Brain microvascular endothelial cell (primary cell): ENCODE results near the gene SLC9A1.

Experiments used
- DNase-seq: peaks from one replicate; pipeline ENCODE4 v3.0.0-alpha.2; 2020
- H3K27ac ChIP-seq: fragments of 250-450 bp; sonication (Bioruptor Pico); 2 replicates; pipeline ENCODE4 v1.5.1; 2020; ENCODE audit warnings: mild to moderate bottlenecking, moderate library complexity
- H3K27me3 ChIP-seq: fragments of 250-450 bp; sonication (Bioruptor Pico); replicated peaks from 2 replicates; pipeline ENCODE4 v1.5.1; 2020; ENCODE audit warnings: mild to moderate bottlenecking
- H3K36me3 ChIP-seq: fragments of 250-450 bp; sonication (Bioruptor Pico); replicated peaks from 2 replicates; pipeline ENCODE4 v1.5.1; 2020; ENCODE audit warnings: mild to moderate bottlenecking
- H3K4me3 ChIP-seq: 2 replicates; pipeline ENCODE4 v1.5.1; 2011; ENCODE audit warnings: low read depth, mild to moderate bottlenecking, control low read depth, low read length, moderate library complexity
- in situ Hi-C: cut with HindIII; loops from 2 replicates; pipeline ENCODE4 v1.10.0; 2017; ENCODE audit warnings: low sequenced_read_pairs, low pct_ligation_motif_present
- TF ChIP-seq, protein P1 (sequence below): IDR thresholded peaks from 2 replicates; pipeline ENCODE4 v1.5.1; 2011; ENCODE audit warnings: low read depth, mild to moderate bottlenecking, moderate library complexity, low read length, control low read depth, inconsistent platforms; ENCODE audit errors: missing control alignments

SLC9A1 gene

GRCh38 chr1:27099135-27099586 is 55.8 kb downstream of the SLC9A1 start:
- Histone ChIP-seq H3K27me3 (no peaks in the 10 kb centered on the region), H3K4me3 (no peak overlapping the region), H3K27ac (peak overlapping the region; percentile 66), H3K36me3 (no peaks in the 10 kb centered on the region)
- DNase-seq: peak; percentile 65
- in situ Hi-C loops: no loop called here
- TF ChIP-seq, protein P1, sequence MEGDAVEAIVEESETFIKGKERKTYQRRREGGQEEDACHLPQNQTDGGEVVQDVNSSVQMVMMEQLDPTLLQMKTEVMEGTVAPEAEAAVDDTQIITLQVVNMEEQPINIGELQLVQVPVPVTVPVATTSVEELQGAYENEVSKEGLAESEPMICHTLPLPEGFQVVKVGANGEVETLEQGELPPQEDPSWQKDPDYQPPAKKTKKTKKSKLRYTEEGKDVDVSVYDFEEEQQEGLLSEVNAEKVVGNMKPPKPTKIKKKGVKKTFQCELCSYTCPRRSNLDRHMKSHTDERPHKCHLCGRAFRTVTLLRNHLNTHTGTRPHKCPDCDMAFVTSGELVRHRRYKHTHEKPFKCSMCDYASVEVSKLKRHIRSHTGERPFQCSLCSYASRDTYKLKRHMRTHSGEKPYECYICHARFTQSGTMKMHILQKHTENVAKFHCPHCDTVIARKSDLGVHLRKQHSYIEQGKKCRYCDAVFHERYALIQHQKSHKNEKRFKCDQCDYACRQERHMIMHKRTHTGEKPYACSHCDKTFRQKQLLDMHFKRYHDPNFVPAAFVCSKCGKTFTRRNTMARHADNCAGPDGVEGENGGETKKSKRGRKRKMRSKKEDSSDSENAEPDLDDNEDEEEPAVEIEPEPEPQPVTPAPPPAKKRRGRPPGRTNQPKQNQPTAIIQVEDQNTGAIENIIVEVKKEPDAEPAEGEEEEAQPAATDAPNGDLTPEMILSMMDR: no peak

DNA sequence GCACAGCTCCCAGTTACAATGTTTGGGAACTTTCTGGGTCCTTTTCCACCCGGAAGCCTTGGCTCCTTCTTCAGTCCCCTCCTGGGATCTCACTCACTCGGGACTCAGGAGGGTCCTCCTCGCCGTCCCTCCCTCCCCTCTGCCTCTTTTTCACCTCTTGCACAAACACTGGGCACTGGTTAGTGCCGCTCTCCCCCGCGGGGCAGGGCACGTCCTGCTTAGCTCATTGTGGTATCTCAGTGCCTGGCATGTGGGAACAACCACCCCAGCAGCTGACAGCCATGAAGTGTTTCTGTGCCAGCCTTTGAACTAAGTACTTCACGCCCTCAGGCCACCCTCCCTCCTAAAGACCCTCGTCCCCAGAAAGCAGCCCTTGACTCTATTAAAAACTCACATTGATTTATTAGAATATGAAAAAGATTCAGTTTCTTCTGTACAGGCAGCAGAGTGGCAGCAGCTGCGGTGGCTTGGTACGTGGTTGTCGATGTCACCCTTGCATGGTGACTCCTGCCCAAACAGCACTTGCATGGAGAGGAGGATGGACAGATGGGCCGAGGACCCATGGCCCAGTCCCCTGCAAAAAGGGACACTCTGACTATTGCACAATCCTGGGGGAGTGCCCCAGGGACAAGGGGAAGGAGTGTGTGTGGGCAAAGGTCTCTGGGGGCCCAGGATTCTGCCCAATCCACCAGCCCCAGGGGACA is 56.3 kb downstream of the SLC9A1 start:
- DNase-seq: no peak
- in situ Hi-C loops: no loop called here
- no peaks in the 10 kb centered on the region for H3K27me3 ChIP-seq
- TF ChIP-seq, protein P1: no peak
- H3K4me3 ChIP-seq: no peak overlapping the region
- no peaks in the 10 kb centered on the region for H3K36me3 ChIP-seq
- peak overlapping the region; percentile 66 for H3K27ac ChIP-seq

DNA sequence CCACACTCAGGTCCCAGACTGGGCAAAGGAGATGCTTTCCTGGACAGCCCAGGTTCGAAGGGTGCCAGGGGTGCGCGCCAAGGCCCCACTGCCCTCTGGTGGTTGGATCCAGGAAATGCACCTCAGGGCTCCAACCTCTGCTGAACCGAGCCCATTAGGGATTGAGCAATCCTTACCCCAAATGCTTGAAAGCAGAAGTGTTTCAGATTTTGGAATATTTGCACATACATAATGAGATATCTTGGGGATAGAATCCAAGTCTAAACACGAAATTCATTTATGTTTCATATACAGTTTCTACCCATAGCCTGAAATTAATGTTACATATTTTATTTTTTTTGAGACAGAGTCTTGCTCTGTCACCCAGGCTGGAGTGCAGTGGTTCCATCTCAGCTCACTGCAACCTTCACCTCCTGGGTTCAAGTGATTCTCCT is 57.4 kb downstream of the SLC9A1 start:
- TF ChIP-seq, protein P1: peak; percentile 96
- in situ Hi-C loops: no loop called here
- Histone ChIP-seq H3K4me3 (no peak overlapping the region), H3K27ac (no peak overlapping the region), H3K36me3 (no peaks in the 10 kb centered on the region), H3K27me3 (no peaks in the 10 kb centered on the region)
- DNase-seq: peak; percentile 63

GRCh38 chr1:27095576-27095975 is 59.3 kb downstream of the SLC9A1 start:
- in situ Hi-C loops: no loop called here
- H3K27ac ChIP-seq: no peak overlapping the region

GRCh38 chr1:27092888-27093287 is 62.0 kb downstream of the SLC9A1 start:
- Histone ChIP-seq H3K4me3 (no peak overlapping the region), H3K27ac (no peak overlapping the region), H3K36me3 (no peaks in the 10 kb centered on the region), H3K27me3 (no peaks in the 10 kb centered on the region)
- in situ Hi-C loops: no loop called here
- DNase-seq: no peak
- TF ChIP-seq, protein P1: no peak

More at GRCh38 chr1:27095576-27095975, 59.3 kb downstream of the SLC9A1 start:
- H3K4me3 ChIP-seq: no peak overlapping the region
- H3K27me3 ChIP-seq: no peaks in the 10 kb centered on the region
- no peak for DNase-seq
- H3K36me3 ChIP-seq: no peaks in the 10 kb centered on the region
- TF ChIP-seq, protein P1: no peak

DNA sequence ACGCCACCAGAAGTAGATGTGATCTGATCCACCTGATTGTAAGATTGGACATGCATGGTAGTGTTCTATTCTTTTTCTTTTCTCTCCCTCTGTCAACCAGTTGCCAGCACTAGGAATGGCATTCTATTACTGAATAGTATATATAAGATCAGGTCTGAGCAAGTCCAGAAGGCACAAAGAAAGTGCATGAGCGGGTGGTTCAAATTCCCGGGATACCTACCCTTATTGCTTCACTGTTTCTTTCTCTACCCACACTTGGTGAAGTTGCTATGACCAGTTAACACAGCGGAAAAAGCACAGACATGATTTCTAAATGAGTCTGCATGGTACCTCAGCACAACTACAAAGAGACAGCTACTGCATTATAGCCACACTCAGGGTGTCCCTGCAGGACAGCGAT is 64.0 kb downstream of the SLC9A1 start:
- DNase-seq: no peak
- in situ Hi-C loops: no loop called here
- H3K27ac ChIP-seq: no peak overlapping the region

More for the DNA sequence above, 64.0 kb downstream of the SLC9A1 start:
- no peaks in the 10 kb centered on the region for H3K27me3 ChIP-seq
- no peak overlapping the region for H3K4me3 ChIP-seq
- TF ChIP-seq, protein P1: no peak
- no peaks in the 10 kb centered on the region for H3K36me3 ChIP-seq
